K562 (cell line): ENCODE measurements around the gene RHOT1. TPM values are rescaled to one million over a fixed set of nuclear protein-coding genes. Genes with fewer than 3 reads are reported as not detected.

Experiments
- NFRKB ChIP-seq: fragments of 450-650 bp; IDR thresholded peaks from 2 replicates; pipeline ENCODE4 v1.6.1; 2016; ENCODE audit warnings: low read depth
- PML ChIP-seq: IDR thresholded peaks from 2 replicates; pipeline ENCODE4 v1.6.1; 2012; ENCODE audit warnings: low read length, inconsistent platforms
- PURB ChIP-seq: sonication (generic); formaldehyde crosslinking; IDR thresholded peaks from 2 replicates; pipeline ENCODE4 v1.9.0; 2021; ENCODE audit warnings: low read depth, mild to moderate bottlenecking, missing genetic modification reagents
- VEZF1 ChIP-seq: fragments of 200-800 bp; sonication (Bioruptor generic); IDR thresholded peaks from 2 replicates; pipeline ENCODE4 v1.6.1; 2017; ENCODE audit warnings: missing genetic modification characterization, missing compliant biosample characterization
- ZBTB1 ChIP-seq: sonication (generic); formaldehyde crosslinking; IDR thresholded peaks from 2 replicates; pipeline ENCODE4 v1.8.1; 2023; ENCODE audit warnings: missing genetic modification reagents, low read depth, mild to moderate bottlenecking, borderline replicate concordance
- ZBTB11 ChIP-seq, 3 experiments: fragments of 200-800 bp in 1 of 3; fragments of 250-450 bp in 1 of 3; fragments of 450-650 bp in 1 of 3; sonication (Bioruptor Pico) in 1 of 3; sonication (Bioruptor generic) in 1 of 3; formaldehyde crosslinking in 1 of 3; IDR thresholded peaks; 2 replicates each; pipeline versions ENCODE4 v1.6.1 to v1.8.0; 2016 to 2022; ENCODE audit warnings: mild to moderate bottlenecking in 2 of 3, missing genetic modification characterization in 2 of 3, missing compliant biosample characterization in 1 of 3, moderate library complexity in 1 of 3
- ZNF134 ChIP-seq: fragments of 250-450 bp; sonication (Bioruptor Pico); conservative IDR thresholded peaks from 2 replicates; pipeline ENCODE4 v1.4.0; 2020
- ZNF224 ChIP-seq: sonication (generic); formaldehyde crosslinking; IDR thresholded peaks from 2 replicates; pipeline ENCODE4 v1.8.0; 2022; ENCODE audit warnings: mild to moderate bottlenecking, missing genetic modification reagents
- ZNF318 ChIP-seq, 2 experiments: fragments of 450-650 bp; IDR thresholded peaks; 2 replicates each; pipeline ENCODE4 v1.6.1; 2016; ENCODE audit warnings: mild to moderate bottlenecking in 2 of 2, borderline replicate concordance in 1 of 2, low read depth in 1 of 2, moderate library complexity in 1 of 2
- polyA plus RNA-seq, 8 experiments: library from polyadenylated mRNA; depleted of rRNA in 4 of 8; stranded (reverse) in 5 of 8; unstranded in 3 of 8; fragments of >200 nt; fragmentation: Nextera tagmentation in 2 of 8; fragmentation: Illumina TruSeq in 1 of 8; extraction: Ambion mirVana in 2 of 8; extraction: Trizol in 1 of 8; gene quantifications; 2 replicates each; pipeline versions ENCODE4 v1.2.1 to v1.2.3, GENCODE V29; 2011 to 2014; ENCODE audit warnings: inconsistent platforms in 1 of 8, missing spikeins in 1 of 8
- total RNA-seq, 7 experiments: library from RNA; depleted of rRNA in 6 of 7; stranded (reverse); fragments of >200 nt in 6 of 7; fragmentation: Illumina TruSeq in 2 of 7; extraction: Trizol in 2 of 7; gene quantifications; 2 replicates each; pipeline versions ENCODE4 v1.2.1 to v1.2.3, GENCODE V29; 2011 to 2021; ENCODE audit warnings: low replicate concordance in 1 of 7
- TF ChIP-seq, protein P1 (sequence below), 3 experiments: fragments of 200-800 bp in 1 of 3; sonication (Bioruptor generic) in 1 of 3; sonication (generic) in 1 of 3; formaldehyde crosslinking in 1 of 3; IDR thresholded peaks; 2 replicates each; pipeline versions ENCODE4 v1.6.1 to v1.8.0; 2016 to 2022; ENCODE audit warnings: mild to moderate bottlenecking in 2 of 3, missing compliant biosample characterization in 2 of 3, missing genetic modification characterization in 2 of 3, missing genetic modification reagents in 1 of 3

Gene RHOT1
- total and polyA plus RNA-seq, 9 of the 15 experiments (the other 6 are each of a cell fraction or from before 2014, with no cell fraction given), result 23.0 to 101 (median 32.2) TPM

- TF ChIP-seq ZNF318 (IDR thresholded peaks at IDR 0.05; ENCODE audit: borderline replicate concordance in 1 of 2, low read depth in 1 of 2) (no peak), NFRKB (0 out of 2 replicates have a peak, but pooled peaks have one; percentile 51), ZBTB1 (CRISPR knock-in tag) (no peak), ZNF134 (no peak), PML (peak; percentile 34; the same call in 1 of the 2 replicates), PURB (CRISPR knock-in tag) (no peak), ZNF224 (CRISPR knock-in tag) (no peak), VEZF1 (CRISPR knock-in tag) (peak; percentile 91), ZBTB11 (CRISPR knock-in tag; IDR thresholded peaks at IDR 0.05) (0 out of 6 replicates have a peak, but pooled peaks of 1 of the 3 experiments have one; percentile 53)
- TF ChIP-seq, protein P1, sequence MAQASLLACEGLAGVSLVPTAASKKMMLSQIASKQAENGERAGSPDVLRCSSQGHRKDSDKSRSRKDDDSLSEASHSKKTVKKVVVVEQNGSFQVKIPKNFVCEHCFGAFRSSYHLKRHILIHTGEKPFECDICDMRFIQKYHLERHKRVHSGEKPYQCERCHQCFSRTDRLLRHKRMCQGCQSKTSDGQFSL (CRISPR knock-in tag; IDR thresholded peaks at IDR 0.05), result no peak
- TF ChIP-seq, protein P1 (tag; IDR thresholded peaks at IDR 0.05), result no peak
Measured at GRCh38 chr17:32127158-32127897, 15.0 kb upstream of the RHOT1 start (continued).
